WTC11 (cell line): ENCODE results near the gene TIGAR.

Experiments
- AFF4 ChIP-seq: sonication (generic); formaldehyde crosslinking; IDR thresholded peaks from 2 replicates; pipeline ENCODE4 v1.8.1; 2023; ENCODE audit warnings: mild to moderate bottlenecking, missing genetic modification reagents, borderline replicate concordance
- CTCF ChIP-seq: fragments of 200-600 bp; IDR thresholded peaks from 2 replicates; pipeline ENCODE4 v1.8.0; 2022; ENCODE audit warnings: antibody characterized with exemption
- EMX1 ChIP-seq: fragments of 250-450 bp; sonication (Bioruptor Pico); IDR thresholded peaks from 2 replicates; pipeline ENCODE4 v1.8.0; 2021; ENCODE audit warnings: mild to moderate bottlenecking
- GABPB1 ChIP-seq: sonication (generic); formaldehyde crosslinking; IDR thresholded peaks from 2 replicates; pipeline ENCODE4 v1.8.1; 2023; ENCODE audit warnings: mild to moderate bottlenecking, missing genetic modification reagents
- KAT7 ChIP-seq: sonication (generic); formaldehyde crosslinking; IDR thresholded peaks from 2 replicates; pipeline ENCODE4 v1.8.1; 2023; ENCODE audit warnings: missing genetic modification reagents, mild to moderate bottlenecking, borderline replicate concordance
- PRDM15 ChIP-seq: sonication (generic); formaldehyde crosslinking; IDR thresholded peaks from 2 replicates; pipeline ENCODE4 v1.8.0; 2022; ENCODE audit warnings: missing genetic modification reagents
- SOX15 ChIP-seq: fragments of 250-450 bp; sonication (Bioruptor Pico); IDR thresholded peaks from 2 replicates; pipeline ENCODE4 v1.9.0; 2021; ENCODE audit warnings: mild to moderate bottlenecking
- TCF7 ChIP-seq: sonication (generic); formaldehyde crosslinking; IDR thresholded peaks from 2 replicates; pipeline ENCODE4 v1.8.0; 2022; ENCODE audit warnings: mild to moderate bottlenecking, low read depth, missing genetic modification reagents, moderate library complexity
- TP53 ChIP-seq: sonication (generic); formaldehyde crosslinking; IDR thresholded peaks from 2 replicates; pipeline ENCODE4 v1.8.1; 2023; ENCODE audit warnings: mild to moderate bottlenecking, missing genetic modification reagents
- ZNF121 ChIP-seq: sonication (generic); formaldehyde crosslinking; IDR thresholded peaks from 2 replicates; pipeline ENCODE4 v1.8.0; 2023; ENCODE audit warnings: missing genetic modification reagents
- ZNF512 ChIP-seq: sonication (generic); formaldehyde crosslinking; IDR thresholded peaks from 2 replicates; pipeline ENCODE4 v1.8.1; 2022; ENCODE audit warnings: missing genetic modification reagents, borderline replicate concordance
- ZSCAN18 ChIP-seq: fragments of 250-450 bp; sonication (Bioruptor Pico); IDR thresholded peaks from 2 replicates; pipeline ENCODE4 v2.1.2; 2022; ENCODE audit warnings: mild to moderate bottlenecking, moderate library complexity
- TF ChIP-seq, protein P1 (sequence below): sonication (generic); formaldehyde crosslinking; IDR thresholded peaks from 2 replicates; pipeline ENCODE4 v1.8.1; 2023; ENCODE audit warnings: mild to moderate bottlenecking, missing genetic modification reagents, moderate library complexity
- TF ChIP-seq, protein P2 (sequence below): sonication (generic); formaldehyde crosslinking; IDR thresholded peaks from 2 replicates; pipeline ENCODE4 v1.8.0; 2022; ENCODE audit warnings: mild to moderate bottlenecking, missing genetic modification reagents

DNA sequence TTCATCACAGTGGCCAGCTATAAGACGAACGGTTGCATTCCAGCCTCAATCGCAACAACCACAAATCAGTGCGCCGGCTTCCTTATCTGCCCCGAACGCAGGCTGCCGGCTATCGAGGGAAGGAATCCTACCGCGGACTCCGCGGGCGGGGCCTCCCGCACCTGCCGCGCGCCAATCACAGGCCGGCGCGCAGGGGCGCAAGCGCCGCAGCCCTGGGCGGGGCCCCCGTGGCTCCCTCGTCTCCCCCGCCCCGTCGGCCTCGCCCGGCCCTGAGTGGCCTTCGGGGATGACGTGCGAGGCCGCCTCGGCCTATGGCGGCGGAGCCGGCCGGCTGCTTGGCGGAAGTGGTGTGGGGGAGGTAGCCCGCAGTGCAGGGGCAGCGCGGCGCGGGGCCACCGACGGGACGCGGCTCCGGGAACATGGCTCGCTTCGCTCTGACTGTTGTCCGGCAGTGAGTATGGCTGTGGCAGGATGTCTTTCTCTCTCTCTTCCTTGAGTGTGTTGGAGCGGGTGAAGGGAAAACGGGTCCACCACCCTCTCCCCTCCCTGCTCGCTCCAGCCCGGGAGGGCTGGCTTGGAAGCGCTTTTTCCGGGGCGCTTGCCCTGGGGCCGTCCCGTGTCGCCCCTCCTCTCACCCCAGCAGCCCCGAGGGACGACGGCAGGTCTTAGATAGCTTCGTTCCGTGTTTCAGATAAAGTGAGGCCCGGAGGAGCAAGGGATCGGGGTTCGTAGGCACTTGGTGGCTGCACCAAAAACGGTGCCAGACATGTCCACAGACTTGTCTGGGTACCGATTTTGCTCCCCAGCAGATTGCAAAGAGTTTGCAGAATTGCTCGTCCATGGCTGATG lies at the start of gene TIGAR:
- TF ChIP-seq CTCF (no peak), SOX15 (CRISPR knock-in tag) (no peak), KAT7 (CRISPR knock-in tag) (peak; percentile 33; the same call in 1 of the 2 replicates), TCF7 (CRISPR knock-in tag) (no peak), PRDM15 (CRISPR knock-in tag) (no peak), AFF4 (0 out of 2 replicates have a peak, but pooled peaks have one; percentile 38), GABPB1 (CRISPR knock-in tag) (peak; percentile 50; the same call in 1 of the 2 replicates), ZNF121 (CRISPR knock-in tag) (no peak), ZSCAN18 (no peak), EMX1 (CRISPR knock-in tag) (no peak), TP53 (peak; percentile 93), ZNF512 (CRISPR knock-in tag) (no peak)
- TF ChIP-seq, protein P1, sequence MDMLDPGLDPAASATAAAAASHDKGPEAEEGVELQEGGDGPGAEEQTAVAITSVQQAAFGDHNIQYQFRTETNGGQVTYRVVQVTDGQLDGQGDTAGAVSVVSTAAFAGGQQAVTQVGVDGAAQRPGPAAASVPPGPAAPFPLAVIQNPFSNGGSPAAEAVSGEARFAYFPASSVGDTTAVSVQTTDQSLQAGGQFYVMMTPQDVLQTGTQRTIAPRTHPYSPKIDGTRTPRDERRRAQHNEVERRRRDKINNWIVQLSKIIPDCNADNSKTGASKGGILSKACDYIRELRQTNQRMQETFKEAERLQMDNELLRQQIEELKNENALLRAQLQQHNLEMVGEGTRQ (CRISPR knock-in tag) = 0 out of 2 replicates have a peak, but pooled peaks have one; percentile 38
- TF ChIP-seq, protein P2, sequence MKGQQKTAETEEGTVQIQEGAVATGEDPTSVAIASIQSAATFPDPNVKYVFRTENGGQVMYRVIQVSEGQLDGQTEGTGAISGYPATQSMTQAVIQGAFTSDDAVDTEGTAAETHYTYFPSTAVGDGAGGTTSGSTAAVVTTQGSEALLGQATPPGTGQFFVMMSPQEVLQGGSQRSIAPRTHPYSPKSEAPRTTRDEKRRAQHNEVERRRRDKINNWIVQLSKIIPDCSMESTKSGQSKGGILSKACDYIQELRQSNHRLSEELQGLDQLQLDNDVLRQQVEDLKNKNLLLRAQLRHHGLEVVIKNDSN = no peak
